Measurements from ENCODE around the gene PLXNA3. TPM values are rescaled to one million over a fixed set of nuclear protein-coding genes. Genes with fewer than 3 reads are reported as not detected.

The PLXNA3 gene
- polyA plus RNA-seq, 3 donors = 0.02 to 10.9 TPM; not detected in 1

- H3K4me1 Mint-ChIP-seq = no peaks in the 10 kb centered on the region
- H3K79me2 ChIP-seq (ENCODE audit: insufficient read depth, low read length) = no peaks in the 10 kb centered on the region
- H3K4me3 ChIP-seq (replicated peaks in 1 of 3; ENCODE audit: low read depth in 2 of 3, low read length in 3 of 3) = no peak overlapping the region
- H3K27ac ChIP-seq (ENCODE audit: low read depth in 1 of 2, low read length in 2 of 2) = no peak overlapping the region
- peak overlapping the region in 3 of 7 donors; percentile 60 to 64 (median 61) for H3K27ac Mint-ChIP-seq
- H3K4me3 Mint-ChIP-seq = no peak overlapping the region
- TF ChIP-seq, protein P1, sequence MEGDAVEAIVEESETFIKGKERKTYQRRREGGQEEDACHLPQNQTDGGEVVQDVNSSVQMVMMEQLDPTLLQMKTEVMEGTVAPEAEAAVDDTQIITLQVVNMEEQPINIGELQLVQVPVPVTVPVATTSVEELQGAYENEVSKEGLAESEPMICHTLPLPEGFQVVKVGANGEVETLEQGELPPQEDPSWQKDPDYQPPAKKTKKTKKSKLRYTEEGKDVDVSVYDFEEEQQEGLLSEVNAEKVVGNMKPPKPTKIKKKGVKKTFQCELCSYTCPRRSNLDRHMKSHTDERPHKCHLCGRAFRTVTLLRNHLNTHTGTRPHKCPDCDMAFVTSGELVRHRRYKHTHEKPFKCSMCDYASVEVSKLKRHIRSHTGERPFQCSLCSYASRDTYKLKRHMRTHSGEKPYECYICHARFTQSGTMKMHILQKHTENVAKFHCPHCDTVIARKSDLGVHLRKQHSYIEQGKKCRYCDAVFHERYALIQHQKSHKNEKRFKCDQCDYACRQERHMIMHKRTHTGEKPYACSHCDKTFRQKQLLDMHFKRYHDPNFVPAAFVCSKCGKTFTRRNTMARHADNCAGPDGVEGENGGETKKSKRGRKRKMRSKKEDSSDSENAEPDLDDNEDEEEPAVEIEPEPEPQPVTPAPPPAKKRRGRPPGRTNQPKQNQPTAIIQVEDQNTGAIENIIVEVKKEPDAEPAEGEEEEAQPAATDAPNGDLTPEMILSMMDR (IDR thresholded peaks at IDR 0.05) = no peak
- WGBS (ENCODE audit: insufficient coverage) = 99% methylated on average over 10 of the region's 13 CpGs
- no peaks in the 10 kb centered on the region for H3K4me1 ChIP-seq (ENCODE audit: control insufficient read depth in 1 of 2, insufficient read depth in 2 of 2, low read length in 2 of 2)
- no peaks in the 10 kb centered on the region for H3K27me3 ChIP-seq (ENCODE audit: control insufficient read depth in 2 of 2, insufficient read depth in 2 of 2, low read length in 2 of 2)
- peaks cover 42 to 50% of the 10 kb centered on the region in 2 donors for H3K36me3 Mint-ChIP-seq
- H3K4me2 ChIP-seq (replicated peaks; ENCODE audit: extremely low read depth, low read length, poor library complexity, severe bottlenecking) = no peak overlapping the region
- H4K20me1 ChIP-seq (ENCODE audit: insufficient read depth, low read length) = no peaks in the 10 kb centered on the region
- H3K9me3 Mint-ChIP-seq = peaks cover 0 to 13% (median 6%) of the 10 kb centered on the region in 7 donors
- H3K9me3 ChIP-seq (replicated peaks in 1 of 2; ENCODE audit: control insufficient read depth in 1 of 2, insufficient read depth in 1 of 2, low read length in 2 of 2) = no peaks in the 10 kb centered on the region
- DNase-seq = no peak
- intact Hi-C loops (cut with micrococcal nuclease) = no loop called here
- no peak overlapping the region for H2AFZ ChIP-seq (ENCODE audit: insufficient read depth, low read depth, low read length, poor library complexity, severe bottlenecking)
- H3K27me3 Mint-ChIP-seq (ENCODE audit: low read depth in 3 of 3) = peaks cover 0 to 5% (median 2%) of the 10 kb centered on the region in 3 donors
- no peak overlapping the region for H3K9ac ChIP-seq (ENCODE audit: insufficient read depth, low read length, poor library complexity, severe bottlenecking)
- peaks cover 11 to 35% of the 10 kb centered on the region in 2 donors for H3K36me3 ChIP-seq (replicated peaks in 1 of 2; ENCODE audit: control insufficient read depth in 1 of 2, insufficient read depth in 2 of 2, low read length in 2 of 2)
Observed at GRCh38 chrX:154508384-154508745, 50.3 kb downstream of the PLXNA3 start.

GRCh38 chrX:154509455-154509854 is 51.4 kb downstream of the PLXNA3 start:
- H3K9me3 Mint-ChIP-seq = peaks cover 0 to 17% (median 6%) of the 10 kb centered on the region in 7 donors
- Histone ChIP-seq H3K4me1 (ENCODE audit: control insufficient read depth in 1 of 2, insufficient read depth in 2 of 2, low read length in 2 of 2) (no peaks in the 10 kb centered on the region), H2AFZ (ENCODE audit: insufficient read depth, low read depth, low read length, poor library complexity, severe bottlenecking) (no peak overlapping the region), H3K9ac (ENCODE audit: insufficient read depth, low read length, poor library complexity, severe bottlenecking) (no peak overlapping the region), H3K4me2 (replicated peaks; ENCODE audit: extremely low read depth, low read length, poor library complexity, severe bottlenecking) (no peak overlapping the region), H3K36me3 (replicated peaks in 1 of 2; ENCODE audit: control insufficient read depth in 1 of 2, insufficient read depth in 2 of 2, low read length in 2 of 2) (peaks cover 11 to 35% of the 10 kb centered on the region in 2 donors), H4K20me1 (ENCODE audit: insufficient read depth, low read length) (no peaks in the 10 kb centered on the region), H3K79me2 (ENCODE audit: insufficient read depth, low read length) (no peaks in the 10 kb centered on the region), H3K9me3 (replicated peaks in 1 of 2; ENCODE audit: control insufficient read depth in 1 of 2, insufficient read depth in 1 of 2, low read length in 2 of 2) (no peaks in the 10 kb centered on the region), H3K27ac (ENCODE audit: low read depth in 1 of 2, low read length in 2 of 2) (no peak overlapping the region), H3K27me3 (ENCODE audit: control insufficient read depth in 2 of 2, insufficient read depth in 2 of 2, low read length in 2 of 2) (no peaks in the 10 kb centered on the region), H3K4me3 (replicated peaks in 1 of 3; ENCODE audit: low read depth in 2 of 3, low read length in 3 of 3) (no peak overlapping the region)
- intact Hi-C loops (cut with micrococcal nuclease) = no loop called here
- peaks cover 4% of the 10 kb centered on the region for H3K4me1 Mint-ChIP-seq
- H3K36me3 Mint-ChIP-seq = peaks cover 43 to 50% of the 10 kb centered on the region in 2 donors
- H3K27ac Mint-ChIP-seq = no peak overlapping the region
- H3K27me3 Mint-ChIP-seq (ENCODE audit: low read depth in 3 of 3) = peaks cover 0 to 5% (median 0%) of the 10 kb centered on the region in 3 donors
- no peak overlapping the region for H3K4me3 Mint-ChIP-seq
- TF ChIP-seq, protein P1 (IDR thresholded peaks at IDR 0.05) = no peak
- no CpG with 5 or more reads among the region's 5 CpGs for WGBS (ENCODE audit: insufficient coverage)
- no peak for DNase-seq

All from CD14-positive monocyte (primary cell).